Ishikawa (cell line): Measurements from ENCODE around the gene ATG4A.

Experiments used
- CREB1 ChIP-seq: IDR thresholded peaks from 2 replicates; pipeline ENCODE4 v1.6.1; 2012; ENCODE audit warnings: low read depth
- FOXM1 ChIP-seq: IDR thresholded peaks from 2 replicates; pipeline ENCODE4 v1.6.1; 2012; ENCODE audit warnings: low read depth, borderline replicate concordance
- NFIC ChIP-seq: IDR thresholded peaks from 2 replicates; pipeline ENCODE4 v1.6.1; 2012
- TEAD4 ChIP-seq: IDR thresholded peaks from 2 replicates; pipeline ENCODE4 v1.6.1; 2012
- YY1 ChIP-seq: IDR thresholded peaks from 2 replicates; pipeline ENCODE4 v1.6.1; 2012; ENCODE audit warnings: low read depth
- ZBTB7A ChIP-seq: IDR thresholded peaks from 2 replicates; pipeline ENCODE4 v1.6.1; 2012; ENCODE audit warnings: low read depth
- TF ChIP-seq, protein P1 (sequence below): IDR thresholded peaks from 2 replicates; pipeline ENCODE4 v1.6.1; 2012
- TF ChIP-seq, protein P2 (sequence below): IDR thresholded peaks from 2 replicates; pipeline ENCODE4 v1.6.1; 2012; ENCODE audit warnings: low read depth, mild to moderate bottlenecking

DNA sequence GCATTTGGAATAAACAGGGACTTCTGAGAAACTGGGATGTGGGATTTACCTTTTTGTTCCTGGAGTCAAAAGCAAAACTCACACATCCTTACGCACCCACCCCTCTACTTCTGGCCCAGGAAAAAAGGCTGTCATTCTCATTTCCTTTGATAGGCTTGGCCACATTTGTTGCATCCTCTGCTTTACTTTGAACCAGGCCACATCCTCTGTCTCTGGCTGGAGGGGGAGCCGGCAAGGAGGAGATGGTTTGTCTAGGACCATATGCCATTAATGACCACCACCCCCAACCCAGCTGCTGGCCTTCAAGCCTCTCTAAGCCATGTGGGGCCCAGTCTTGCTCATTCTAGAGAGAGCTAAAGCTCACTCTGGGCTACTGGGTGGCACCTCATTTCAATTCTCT is 64.5 kb downstream of the ATG4A start:
- no peak for TF ChIP-seq FOXM1
- no peak for TF ChIP-seq NFIC
- TF ChIP-seq ZBTB7A, result no peak
- TF ChIP-seq TEAD4, result no peak
- TF ChIP-seq CREB1, result no peak
- TF ChIP-seq, protein P1, sequence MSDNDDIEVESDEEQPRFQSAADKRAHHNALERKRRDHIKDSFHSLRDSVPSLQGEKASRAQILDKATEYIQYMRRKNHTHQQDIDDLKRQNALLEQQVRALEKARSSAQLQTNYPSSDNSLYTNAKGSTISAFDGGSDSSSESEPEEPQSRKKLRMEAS, result no peak
- no peak for TF ChIP-seq YY1
- TF ChIP-seq, protein P2, sequence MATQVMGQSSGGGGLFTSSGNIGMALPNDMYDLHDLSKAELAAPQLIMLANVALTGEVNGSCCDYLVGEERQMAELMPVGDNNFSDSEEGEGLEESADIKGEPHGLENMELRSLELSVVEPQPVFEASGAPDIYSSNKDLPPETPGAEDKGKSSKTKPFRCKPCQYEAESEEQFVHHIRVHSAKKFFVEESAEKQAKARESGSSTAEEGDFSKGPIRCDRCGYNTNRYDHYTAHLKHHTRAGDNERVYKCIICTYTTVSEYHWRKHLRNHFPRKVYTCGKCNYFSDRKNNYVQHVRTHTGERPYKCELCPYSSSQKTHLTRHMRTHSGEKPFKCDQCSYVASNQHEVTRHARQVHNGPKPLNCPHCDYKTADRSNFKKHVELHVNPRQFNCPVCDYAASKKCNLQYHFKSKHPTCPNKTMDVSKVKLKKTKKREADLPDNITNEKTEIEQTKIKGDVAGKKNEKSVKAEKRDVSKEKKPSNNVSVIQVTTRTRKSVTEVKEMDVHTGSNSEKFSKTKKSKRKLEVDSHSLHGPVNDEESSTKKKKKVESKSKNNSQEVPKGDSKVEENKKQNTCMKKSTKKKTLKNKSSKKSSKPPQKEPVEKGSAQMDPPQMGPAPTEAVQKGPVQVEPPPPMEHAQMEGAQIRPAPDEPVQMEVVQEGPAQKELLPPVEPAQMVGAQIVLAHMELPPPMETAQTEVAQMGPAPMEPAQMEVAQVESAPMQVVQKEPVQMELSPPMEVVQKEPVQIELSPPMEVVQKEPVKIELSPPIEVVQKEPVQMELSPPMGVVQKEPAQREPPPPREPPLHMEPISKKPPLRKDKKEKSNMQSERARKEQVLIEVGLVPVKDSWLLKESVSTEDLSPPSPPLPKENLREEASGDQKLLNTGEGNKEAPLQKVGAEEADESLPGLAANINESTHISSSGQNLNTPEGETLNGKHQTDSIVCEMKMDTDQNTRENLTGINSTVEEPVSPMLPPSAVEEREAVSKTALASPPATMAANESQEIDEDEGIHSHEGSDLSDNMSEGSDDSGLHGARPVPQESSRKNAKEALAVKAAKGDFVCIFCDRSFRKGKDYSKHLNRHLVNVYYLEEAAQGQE, result no peak
